HL-60 (cell line): ENCODE results near the gene PTGER2.

ENCODE experiments used
- DNase-seq, 2 experiments: peaks; one replicate each; pipeline ENCODE4 v3.0.0-alpha.2; 2010 to 2020; ENCODE audit warnings: low read depth in 1 of 2, low spot score in 1 of 2
- H3K27ac ChIP-seq: fragments of 250-450 bp; sonication (Bioruptor Pico); replicated peaks from 2 replicates; pipeline ENCODE4 v1.5.1; 2020; ENCODE audit warnings: mild to moderate bottlenecking, moderate library complexity
- H3K27me3 ChIP-seq: fragments of 250-450 bp; sonication (Bioruptor Pico); 2 replicates; pipeline ENCODE4 v1.5.1; 2021; ENCODE audit warnings: mild to moderate bottlenecking, moderate library complexity; ENCODE audit not compliant: insufficient read depth, poor library complexity, severe bottlenecking
- H3K4me3 ChIP-seq: replicated peaks from 2 replicates; pipeline ENCODE4 v1.5.1; 2011; ENCODE audit warnings: mild to moderate bottlenecking, control low read depth, low read length; ENCODE audit not compliant: insufficient read depth
- CTCF ChIP-seq: IDR thresholded peaks from one replicate; pipeline ENCODE4 v1.5.1; 2011; ENCODE audit warnings: low read length, control low read depth, inconsistent platforms; ENCODE audit not compliant: insufficient read depth
- GABPA ChIP-seq: IDR thresholded peaks from 2 replicates; pipeline ENCODE4 v1.6.1; 2012; ENCODE audit warnings: low read depth
- POLR2AphosphoS5 ChIP-seq: IDR thresholded peaks from 2 replicates; pipeline ENCODE4 v1.6.1; 2012; ENCODE audit warnings: low read depth
- REST ChIP-seq: IDR thresholded peaks from 2 replicates; pipeline ENCODE4 v1.6.1; 2012; ENCODE audit warnings: low read depth; ENCODE audit not compliant: insufficient replicate concordance
- SPI1 ChIP-seq: IDR thresholded peaks from 2 replicates; pipeline ENCODE4 v1.6.1; 2012; ENCODE audit warnings: low read depth, mild to moderate bottlenecking, borderline replicate concordance

Gene PTGER2

GRCh38 chr14:52338051-52338681 lies 24.1 kb downstream of the PTGER2 start:
- no peak overlapping the region for H3K27ac ChIP-seq
- no peak for TF ChIP-seq POLR2AphosphoS5
- no peak for TF ChIP-seq CTCF
- TF ChIP-seq GABPA = no peak
- TF ChIP-seq SPI1 = no peak
- no peak for TF ChIP-seq REST
- DNase-seq = no peak
- H3K27me3 ChIP-seq = no peaks in the 10 kb centered on the region
- no peak overlapping the region for H3K4me3 ChIP-seq

GRCh38 chr14:52339262-52339661 lies 25.1 kb downstream of the PTGER2 start:
- H3K27ac ChIP-seq = no peak overlapping the region
- no peak for DNase-seq
- H3K27me3 ChIP-seq = no peaks in the 10 kb centered on the region
- no peak for TF ChIP-seq GABPA
- TF ChIP-seq CTCF = no peak
- no peak for TF ChIP-seq POLR2AphosphoS5
- no peak for TF ChIP-seq SPI1
- no peak for TF ChIP-seq REST
- H3K4me3 ChIP-seq = no peak overlapping the region

GRCh38 chr14:52342849-52343596 lies 28.9 kb downstream of the PTGER2 start:
- DNase-seq = no peak
- TF ChIP-seq REST = no peak
- TF ChIP-seq POLR2AphosphoS5 = no peak
- TF ChIP-seq SPI1 = no peak
- TF ChIP-seq CTCF = no peak
- no peak for TF ChIP-seq GABPA
- Histone ChIP-seq H3K27ac (no peak overlapping the region), H3K27me3 (no peaks in the 10 kb centered on the region), H3K4me3 (no peak overlapping the region)
